Measurements from ENCODE around the gene CLEC16A.

Gene CLEC16A

DNA sequence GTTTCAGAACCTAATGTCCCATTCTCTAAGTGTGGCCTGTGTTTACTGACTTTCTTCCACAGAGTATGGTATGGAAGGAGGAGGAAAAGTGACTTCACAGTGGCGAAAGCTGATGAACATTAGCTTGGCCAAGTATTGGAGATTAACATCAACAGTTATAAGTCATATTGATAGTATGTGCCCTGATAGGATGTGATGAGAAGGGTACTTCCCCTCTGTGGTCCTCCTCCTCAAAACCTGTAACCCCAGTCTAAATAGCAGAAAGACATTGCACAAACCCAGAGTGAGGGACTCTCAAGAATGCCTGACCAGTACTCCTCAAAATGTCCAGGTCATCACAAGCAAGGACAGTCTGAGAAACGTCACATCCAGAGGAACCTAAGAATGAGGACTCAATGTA, 73.1 kb downstream of the CLEC16A start:
- no peak for DNase-seq

DNA sequence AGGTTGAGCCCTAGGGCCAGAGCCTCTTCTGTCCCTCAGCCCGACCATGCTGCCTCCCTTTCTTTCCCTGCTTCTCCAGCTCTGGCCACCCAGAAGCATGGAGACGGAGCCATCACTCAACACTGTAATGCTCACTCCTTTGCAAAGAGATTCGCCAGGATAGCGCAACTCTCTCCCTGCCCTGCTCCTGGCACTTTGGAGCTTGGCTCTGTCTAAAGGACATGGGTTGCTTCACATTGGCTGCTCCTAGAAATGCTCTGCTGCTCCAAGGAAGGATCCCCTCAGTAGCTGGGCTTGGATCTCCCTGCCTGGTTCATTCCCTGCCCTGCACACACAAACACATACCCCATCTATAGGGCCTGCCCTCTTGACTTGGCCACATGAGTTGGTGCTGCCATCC, 76.0 kb downstream of the CLEC16A start:
- no peak for DNase-seq

DNA sequence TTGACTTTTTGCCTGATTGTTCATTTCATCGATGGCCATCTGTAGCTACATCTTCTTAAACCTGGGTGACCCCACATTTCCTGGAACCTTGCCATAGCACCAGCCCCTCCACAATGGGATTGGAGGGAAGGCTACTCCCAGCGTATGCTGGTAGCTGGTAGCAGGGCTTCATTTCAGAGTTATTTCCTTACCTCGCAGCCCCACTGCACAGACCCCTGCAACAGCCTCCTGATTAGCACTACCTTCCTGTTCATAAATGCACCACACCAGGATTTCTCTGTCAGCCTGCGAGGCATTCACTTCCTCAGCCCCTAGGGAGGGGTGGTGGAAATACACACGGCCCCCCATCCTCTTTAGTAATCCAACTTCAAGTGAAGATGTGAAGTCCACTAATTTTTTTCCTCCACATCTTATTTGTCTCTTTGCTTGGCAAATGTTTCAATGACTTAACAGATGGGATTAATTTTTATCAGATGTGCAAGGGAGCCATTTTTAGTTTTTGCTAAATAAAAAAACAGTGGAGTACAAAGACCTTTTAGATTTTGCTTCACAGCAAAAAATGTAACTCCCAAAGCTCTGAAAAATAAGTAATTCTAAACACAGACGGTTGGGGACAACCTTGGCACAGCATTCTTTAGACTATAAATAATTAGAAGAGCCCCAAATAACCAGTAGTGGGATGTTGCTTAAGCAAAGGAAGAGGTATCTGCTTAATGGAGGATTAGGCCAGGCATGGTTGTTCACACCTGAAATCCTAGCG, 76.6 kb downstream of the CLEC16A start:
- DNase-seq, result no peak

DNA sequence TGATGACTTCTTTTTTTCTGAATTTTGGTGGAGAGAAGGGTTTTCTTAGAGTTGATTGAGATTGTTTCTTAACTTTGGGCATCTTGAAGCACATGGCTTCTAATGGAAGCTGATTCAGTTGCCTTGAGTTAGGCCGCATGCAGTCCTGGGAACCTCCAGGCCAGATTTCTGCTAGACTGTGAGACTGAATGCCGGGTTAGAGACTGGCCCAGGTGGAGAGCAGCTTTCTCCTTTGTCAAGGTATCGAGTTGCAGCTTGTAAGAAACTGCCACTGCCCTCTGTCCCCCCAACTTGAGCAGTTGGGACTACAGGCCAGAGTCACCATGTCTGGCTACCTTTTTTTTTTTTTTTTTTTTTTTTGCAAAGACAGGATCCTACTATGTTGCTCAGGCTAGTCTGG, 77.6 kb downstream of the CLEC16A start:
- no peak for DNase-seq

DNA sequence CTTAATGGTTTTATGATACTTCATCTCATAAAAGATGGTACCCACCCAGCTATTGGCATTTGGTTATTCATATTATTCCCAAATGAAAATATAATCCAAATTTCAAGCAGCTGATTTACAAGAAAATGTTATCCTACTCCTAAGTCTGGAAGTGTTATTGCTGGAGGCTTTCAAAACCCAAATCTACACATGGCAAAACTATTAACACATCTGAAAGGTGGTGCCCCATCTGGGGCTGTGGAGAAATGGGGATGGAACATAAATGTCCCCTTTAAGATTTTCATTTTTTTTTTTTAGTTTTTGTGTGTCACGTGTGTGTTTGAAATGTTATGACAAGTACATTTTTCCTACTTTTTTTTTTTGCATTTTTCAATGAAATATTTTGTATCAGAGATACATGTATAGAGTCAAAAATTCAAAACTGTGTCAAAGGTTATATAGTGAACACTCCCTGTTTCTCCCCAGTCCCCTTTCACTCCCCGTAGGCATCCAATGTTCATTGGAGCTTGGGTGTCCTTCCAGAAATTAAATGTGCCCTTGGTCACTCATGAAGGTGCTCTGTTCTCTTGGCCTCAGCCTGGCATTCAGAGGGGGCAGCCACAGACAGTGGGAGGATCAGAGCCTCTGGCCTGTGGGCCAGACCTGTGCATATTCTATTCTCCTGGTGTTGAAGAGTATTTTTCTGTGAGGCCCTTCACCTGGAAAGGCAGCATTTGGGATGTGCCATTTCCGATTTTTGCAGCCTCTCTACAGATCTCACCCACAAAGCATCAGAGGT, 79.1 kb downstream of the CLEC16A start:
- no peak for DNase-seq

DNA sequence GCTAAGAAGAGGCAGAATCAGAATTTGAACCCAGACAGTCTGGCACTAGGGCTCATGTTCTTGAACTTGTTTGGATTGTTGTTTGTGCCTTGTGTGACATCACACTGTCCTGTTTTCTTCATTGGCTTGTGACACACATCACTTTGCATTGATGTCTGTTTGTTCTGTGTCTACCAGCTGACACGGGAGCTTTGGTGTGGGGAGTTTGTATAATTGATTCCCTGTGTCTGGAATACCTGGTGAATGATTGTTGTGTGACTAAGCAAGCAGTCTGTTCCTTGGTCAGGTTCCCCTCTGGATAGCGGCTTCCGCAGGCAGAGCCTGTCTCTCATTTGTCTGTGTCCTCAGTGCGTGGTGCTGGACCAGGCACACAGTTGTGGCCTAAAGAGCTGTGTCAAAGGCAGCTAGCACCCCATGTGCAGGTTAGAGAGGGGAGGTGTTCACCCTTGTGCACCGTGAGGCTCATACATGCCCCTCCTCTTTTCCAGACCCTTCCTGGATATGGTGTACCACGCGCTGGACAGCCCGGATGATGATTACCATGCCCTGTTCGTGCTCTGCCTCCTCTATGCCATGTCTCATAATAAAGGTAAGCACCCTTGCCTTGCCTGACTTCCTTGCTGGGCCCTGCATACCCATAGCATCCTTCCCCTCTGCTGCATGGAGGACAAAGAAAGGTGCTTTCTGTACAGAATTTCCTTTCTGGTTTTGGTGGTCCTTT, 80.1 kb downstream of the CLEC16A start:
- DNase-seq, result no peak

DNA sequence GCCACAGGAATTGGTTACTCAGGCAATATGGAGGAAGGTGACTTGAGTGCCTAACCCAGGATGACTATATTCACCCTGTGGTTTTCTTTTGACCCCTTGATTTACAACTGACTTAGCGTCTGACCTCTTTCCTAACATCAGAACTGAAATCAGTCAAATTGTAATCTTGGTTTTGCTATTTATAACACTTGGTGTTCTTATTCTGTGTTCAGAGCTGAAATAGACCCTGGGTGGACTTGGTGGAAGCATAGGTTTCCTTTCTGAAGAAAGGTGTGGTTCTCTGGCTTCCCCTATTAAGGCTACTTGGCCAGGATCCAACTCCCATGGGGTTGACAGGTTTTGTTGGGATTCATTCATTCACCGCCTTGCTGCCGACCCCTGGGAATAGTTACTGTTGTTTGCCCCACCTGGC, 80.8 kb downstream of the CLEC16A start:
- DNase-seq, result no peak

DNA sequence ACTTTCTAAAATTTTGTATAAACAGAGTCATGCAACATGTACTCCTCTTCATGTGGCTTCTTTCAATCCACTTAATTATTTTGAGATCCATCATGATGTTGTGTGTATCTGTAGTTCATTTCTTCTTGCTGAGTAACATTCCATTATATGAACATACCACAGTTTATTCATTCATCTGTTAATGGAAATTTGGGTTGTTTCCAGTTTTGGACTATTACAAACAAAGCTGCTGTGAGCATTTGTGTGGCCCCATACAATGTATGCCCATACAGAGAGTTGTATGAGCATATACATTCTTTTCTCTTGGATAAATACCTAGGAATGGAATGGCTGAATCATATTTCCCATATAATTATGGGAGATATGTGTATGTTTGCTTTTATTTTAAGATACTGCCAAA, 85.6 kb downstream of the CLEC16A start:
- no peak for DNase-seq

DNA sequence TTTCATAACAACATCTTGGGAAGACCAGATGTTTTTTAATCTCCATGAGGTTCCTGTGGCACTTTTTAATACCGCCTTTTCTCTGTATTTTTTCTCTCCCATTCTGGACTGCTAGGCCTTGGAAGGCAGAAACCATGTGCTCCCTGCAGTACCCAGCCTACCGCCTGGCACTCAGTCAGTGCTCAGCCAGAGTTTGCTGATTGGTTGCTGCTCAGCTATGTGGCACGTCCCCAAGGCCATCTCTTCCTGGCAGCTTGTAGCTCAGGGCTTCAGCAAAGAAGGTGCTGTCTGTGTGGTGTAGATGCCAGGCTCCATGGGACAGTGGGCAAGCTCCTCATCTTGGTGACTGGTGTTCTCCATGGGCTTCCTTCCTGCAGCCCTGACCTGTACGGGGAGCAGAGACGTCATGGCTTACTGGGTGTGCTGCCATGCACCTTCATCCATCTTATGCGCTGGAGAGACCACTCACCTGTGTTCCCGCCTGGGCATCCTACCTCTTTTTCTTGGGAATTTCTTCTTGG, 86.7 kb downstream of the CLEC16A start:
- DNase-seq, result no peak

DNA sequence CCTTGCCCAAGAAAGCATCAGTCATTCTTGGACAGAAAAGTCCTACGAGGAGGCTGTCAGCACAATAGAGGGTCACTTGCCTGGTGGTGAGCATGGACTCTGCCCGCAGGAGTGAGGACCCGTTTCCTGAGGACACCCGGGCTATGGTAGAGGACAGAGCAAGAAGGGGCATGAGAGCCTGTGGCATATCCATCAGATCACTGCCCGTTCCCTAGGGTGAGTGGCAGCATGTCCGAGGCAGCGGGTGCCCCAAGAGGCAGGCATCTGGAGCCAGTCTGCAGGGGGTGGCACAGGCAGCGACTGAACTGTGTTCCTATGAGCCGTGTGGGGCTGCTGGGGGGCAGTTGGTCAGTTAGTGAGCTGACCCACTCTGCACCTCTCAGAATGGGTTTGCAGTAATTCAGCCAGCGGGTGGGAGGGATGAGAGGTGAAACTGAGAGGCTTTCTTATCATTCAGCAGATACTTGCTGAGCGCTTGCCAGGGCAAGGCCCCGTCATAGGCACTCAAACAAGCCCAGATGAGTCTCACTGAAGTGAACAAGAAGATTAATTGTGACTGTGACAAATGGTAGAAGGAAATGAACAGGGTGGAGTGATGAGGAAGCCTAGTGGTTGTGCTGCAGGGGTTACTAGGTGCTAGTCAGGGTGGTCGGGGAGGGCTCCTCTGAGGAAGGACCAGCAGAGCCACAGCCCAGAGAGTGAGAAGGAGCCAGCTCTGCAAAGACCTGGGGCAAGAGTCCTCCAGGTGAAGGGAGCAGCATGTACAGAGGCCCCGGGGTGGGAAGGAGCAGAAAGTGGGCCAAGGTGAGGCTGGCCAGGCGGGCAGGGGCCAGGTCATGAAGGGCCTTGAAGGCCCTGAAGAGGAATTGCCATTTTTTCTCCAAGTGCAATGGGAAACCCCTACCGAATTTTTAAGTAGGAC, 87.9 kb downstream of the CLEC16A start:
- DNase-seq, result no peak

DNA sequence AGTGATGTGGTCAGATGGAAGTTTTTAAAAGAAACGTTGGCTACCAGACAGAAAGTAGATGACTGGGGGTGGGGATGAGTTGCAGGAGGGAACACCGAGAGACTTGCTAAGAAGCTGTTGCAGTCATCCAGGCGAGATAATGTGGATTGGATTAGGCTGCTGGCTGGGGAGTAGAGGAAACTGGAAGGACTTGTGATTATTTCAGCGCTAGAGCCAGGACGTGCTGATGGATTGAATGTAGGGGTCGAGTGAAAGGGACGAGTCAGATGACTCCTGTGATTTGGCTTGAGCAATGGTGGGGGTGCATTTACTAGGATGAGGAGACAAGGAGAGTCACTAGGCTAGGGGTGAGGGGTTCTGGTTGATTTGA, 88.5 kb downstream of the CLEC16A start:
- no peak for DNase-seq

DNA sequence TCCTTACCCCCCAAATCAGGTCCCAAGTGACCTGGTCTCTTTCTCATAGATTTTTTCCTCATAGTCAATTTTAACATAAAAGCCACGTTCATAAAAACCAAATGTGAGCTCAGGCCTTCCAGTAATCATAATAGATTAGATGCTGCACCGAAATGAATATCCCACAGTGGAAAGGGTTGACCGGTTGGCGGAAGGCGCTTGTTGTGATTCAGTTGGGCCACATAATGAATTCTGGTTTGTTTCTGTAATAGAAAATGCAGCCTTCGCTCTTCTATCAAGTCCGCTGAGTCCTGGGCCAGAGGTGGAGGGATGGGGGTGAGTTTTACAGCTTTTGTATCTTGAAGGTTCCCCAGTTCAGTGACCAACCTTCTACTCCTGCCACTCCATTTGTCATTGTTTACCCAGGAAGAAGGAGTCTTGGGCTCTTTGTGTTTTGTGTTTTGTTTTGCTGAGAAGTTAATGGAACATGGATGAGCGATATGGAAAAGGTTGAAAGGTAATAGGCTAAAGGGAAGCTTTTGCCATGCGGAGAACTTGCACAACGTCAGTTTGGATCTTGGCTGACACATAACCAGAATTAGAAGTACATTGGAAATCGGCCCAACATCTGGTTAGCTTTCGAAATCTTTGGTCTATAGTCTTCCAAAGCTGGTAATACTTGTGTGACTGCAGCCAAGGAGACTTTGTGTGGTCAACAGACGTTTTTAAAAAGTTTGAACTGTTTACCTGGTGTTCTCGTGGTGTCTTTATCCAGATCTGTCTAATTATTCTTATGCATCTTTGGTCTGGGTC, 89.5 kb downstream of the CLEC16A start:
- DNase-seq, result no peak

DNA sequence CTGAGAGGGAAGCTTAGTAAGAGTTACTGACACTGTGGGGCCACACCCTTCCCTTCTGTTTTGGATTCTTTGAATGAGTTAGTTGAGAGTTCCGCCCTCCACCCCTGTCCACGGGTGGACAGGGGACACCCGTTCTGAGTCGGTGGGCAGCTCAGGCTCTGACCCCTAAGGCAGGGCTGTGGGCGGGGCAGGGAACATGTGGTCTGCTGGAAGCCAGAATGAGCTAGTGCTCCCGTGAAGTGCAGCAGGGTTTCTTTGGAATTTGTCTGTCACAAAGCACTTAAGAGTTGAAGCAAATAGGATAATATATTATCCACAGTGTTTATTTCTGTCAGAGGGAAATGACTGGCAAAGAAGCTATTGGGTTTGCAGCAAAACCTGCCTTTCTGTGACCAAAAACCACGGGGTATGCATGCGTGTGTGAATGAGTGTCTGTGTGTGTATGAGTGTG, 90.1 kb downstream of the CLEC16A start:
- no peak for DNase-seq

DNA sequence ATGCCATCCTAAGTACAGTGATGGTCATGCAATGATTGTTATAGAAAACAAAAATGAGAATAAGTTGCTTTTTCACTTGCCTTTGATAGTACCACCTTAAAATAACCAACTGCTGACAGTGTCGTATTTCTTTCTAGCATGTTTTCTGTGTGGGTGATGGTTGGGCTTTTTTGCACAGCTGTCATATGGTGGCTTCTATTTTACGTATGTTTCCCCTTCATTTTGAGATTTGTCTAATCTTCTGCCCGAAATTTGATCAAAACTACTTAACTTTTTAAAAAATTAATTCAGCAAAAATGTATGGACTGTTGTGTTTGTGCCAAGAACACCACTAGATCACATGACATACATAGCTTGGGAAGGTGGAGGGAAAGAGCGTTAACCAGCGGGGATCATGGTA, 90.7 kb downstream of the CLEC16A start:
- no peak for DNase-seq

DNA sequence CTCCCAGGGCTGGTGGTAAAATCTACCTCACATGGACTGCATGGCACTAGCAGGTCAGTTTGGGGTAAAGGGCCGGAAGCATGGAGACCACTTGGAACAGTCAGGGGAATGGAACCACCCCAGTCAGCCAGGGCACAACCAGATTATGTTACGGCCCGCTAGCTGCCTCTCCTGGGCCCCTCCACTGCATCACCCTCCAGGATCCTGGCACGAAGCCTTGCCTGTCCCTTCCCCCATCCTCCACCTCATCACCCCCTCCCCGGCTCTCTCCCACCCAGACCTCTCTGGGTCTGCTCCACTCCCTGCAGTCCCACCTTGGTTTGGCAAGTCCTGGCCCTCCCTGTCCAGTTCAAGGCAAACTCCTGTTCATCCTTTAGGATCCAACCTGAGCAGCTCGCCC, 91.7 kb downstream of the CLEC16A start:
- DNase-seq, result no peak

DNA sequence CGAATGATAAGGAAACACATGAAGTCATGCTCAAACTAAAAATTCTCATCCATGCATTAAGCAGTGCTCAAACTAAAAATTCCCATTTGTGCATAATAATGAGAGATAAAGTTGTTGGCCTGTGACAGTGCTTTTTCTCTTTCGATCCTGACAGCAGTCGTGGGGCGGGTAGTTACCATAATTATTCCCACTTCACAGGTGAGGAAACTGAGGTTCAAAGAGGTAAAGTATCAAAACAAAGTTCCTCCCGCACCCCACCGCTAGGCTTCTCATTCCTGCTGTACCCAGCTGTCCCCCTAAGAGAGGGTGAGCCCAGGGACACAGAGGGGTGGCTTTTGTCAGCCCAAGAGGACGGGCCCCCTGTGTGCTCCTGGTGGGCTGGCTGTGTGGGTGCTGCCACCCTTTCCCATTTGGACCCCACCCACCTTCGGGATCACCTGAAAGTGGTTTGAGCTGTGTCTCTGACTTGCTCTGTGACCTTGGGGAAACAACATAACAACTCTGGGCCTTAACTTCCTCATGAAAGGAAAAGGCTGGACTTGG, 92.6 kb downstream of the CLEC16A start:
- DNase-seq, result no peak

DNA sequence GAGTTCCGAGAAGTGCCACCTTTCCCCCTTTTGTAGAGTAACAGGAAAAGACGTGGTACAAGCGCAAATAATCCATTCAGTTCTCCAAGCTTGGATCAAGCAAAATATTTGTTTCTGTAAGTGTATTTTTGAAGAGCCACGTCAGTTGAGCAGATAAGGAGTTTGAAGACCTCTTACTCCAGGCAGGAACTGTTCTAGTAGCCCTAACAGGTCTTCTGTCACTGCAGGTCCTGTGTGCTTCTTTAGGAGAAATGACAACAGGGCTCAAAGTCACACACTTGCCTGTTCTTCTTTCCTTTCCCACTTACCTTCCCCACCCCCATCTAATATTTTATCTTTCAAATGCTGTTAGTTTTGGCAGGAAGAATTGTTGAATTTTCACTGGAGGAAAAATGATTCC, 93.9 kb downstream of the CLEC16A start:
- DNase-seq, result no peak

DNA sequence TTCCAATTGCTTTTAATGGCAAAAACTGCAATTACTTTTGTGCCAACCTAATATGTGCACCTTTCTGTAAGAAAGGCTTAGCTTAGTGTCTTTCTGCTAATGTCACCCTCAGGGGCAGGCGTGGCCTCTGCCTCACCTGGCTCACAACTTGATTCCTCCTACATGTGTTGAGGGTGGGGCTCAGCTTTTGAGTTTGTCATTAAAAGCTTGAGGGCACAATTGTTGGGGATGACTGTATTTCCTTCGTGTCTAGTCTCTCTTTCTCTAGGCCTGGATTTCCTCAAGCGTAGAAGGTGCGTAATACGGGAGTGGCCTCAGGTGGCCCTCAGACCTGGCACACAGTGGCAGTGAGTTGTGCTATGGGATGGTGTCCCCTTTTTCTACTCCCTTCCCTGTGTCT, 94.4 kb downstream of the CLEC16A start:
- no peak for DNase-seq

DNA sequence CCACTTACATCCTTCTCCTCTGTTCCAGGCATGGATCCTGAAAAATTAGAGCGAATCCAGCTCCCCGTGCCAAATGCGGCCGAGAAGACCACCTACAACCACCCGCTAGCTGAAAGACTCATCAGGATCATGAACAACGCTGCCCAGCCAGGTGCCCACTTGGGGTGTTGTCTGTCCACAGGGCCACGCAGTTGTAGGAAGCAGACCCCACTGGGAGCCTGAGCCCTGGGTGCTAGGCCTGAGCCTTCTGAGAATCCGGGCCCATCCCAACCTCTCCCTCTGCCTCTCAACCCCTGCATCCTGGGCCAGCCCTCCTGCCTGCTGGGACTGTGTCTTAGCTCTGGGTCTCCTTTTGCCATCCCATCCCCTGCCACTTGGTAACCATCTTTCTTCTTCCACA, 95.4 kb downstream of the CLEC16A start:
- DNase-seq, result no peak

DNA sequence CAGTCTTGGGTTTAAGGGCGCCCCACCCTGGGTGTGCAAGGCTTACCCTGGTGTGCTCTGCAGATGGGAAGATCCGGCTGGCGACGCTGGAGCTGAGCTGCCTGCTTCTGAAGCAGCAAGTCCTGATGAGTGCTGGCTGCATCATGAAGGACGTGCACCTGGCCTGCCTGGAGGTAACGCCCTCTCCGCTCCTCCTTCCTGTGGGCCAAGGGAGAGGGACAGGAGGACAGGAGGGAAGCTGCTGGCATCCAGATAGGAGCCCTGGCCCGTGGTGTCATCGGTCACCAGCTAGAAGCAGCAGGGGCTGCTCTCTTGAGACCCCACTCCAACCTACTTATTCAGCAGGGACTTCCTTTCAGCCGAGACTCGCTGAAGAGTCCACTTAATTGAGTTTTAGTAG, 97.8 kb downstream of the CLEC16A start:
- DNase-seq, result no peak

DNA sequence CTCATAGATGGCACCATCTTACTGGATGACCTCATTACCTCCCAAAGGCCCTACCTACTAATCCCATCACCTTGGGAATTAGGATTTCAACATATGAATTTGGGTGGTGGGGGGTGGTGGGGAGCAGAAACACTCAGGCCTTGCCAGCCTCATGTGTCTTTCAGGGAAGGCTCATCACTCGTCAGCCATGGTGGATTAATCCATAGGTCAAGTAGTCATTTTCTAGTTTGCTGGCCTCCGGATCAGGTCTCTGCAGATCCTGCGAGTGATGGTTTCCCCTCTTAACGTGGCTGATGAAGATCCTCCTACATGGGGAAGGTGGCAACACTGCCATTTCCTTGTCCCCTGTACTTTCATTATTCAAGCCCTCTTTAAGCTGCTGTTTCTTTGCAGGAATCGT, 101.1 kb downstream of the CLEC16A start:
- no peak for DNase-seq

All from activated CD4-positive, alpha-beta T cell treated with anti-CD3 and anti-CD28 coated beads for 1 hour (primary cell).